ENCODE results near the gene MGST2.

The MGST2 gene

DNA sequence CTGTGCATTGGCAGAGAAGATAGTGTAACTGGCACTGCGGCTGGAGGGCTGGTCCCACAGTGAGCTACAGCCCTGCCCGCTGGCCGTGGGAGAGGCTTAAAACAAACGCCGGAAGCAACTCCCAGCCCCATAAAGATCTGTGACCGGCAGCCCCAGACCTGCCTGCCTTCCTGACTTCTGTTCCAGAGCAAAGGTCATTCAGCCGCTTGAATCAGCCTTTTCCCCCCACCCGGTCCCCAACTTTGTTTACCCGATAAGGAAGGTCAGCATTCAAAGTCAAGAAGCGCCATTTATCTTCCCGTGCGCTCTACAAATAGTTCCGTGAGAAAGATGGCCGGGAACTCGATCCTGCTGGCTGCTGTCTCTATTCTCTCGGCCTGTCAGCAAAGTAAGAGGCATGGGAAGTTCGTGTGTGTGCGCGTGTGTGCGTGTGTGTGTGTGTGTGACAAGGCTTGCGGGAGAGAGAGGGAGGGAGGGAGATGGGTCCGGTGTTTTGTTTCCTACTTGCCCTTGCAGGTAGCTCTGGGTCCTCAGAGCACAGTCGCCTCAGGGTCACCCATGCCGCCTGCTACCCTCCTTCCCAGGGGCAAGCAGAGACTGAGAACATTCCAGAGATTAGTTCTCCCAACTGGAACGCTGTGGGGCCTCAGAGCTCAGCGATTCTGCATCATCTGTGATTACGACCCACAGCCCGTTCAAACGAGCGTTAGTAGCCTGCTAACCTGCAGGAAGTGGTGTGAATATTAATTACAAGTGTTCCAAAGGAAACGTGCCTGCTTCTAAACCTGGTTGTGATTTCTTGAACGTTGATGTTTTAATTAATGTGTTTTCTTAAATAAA is at the start of gene MGST2:
Gene MGST2, plus strand, starts transcription at position 130 of the 840 bp plus-strand sequence. Its CDS starts 201 bp downstream, at position 331.
- H3K4me3 ChIP-seq (ENCODE audit: control insufficient read depth, low read depth, low read length) = peak within 1 kb of the TSS; percentile 57
- TF ChIP-seq, protein P1, sequence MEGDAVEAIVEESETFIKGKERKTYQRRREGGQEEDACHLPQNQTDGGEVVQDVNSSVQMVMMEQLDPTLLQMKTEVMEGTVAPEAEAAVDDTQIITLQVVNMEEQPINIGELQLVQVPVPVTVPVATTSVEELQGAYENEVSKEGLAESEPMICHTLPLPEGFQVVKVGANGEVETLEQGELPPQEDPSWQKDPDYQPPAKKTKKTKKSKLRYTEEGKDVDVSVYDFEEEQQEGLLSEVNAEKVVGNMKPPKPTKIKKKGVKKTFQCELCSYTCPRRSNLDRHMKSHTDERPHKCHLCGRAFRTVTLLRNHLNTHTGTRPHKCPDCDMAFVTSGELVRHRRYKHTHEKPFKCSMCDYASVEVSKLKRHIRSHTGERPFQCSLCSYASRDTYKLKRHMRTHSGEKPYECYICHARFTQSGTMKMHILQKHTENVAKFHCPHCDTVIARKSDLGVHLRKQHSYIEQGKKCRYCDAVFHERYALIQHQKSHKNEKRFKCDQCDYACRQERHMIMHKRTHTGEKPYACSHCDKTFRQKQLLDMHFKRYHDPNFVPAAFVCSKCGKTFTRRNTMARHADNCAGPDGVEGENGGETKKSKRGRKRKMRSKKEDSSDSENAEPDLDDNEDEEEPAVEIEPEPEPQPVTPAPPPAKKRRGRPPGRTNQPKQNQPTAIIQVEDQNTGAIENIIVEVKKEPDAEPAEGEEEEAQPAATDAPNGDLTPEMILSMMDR (conservative IDR thresholded peaks at IDR 0.05; ENCODE audit: control insufficient read depth, insufficient read depth, low read depth, low read length) = no peak
- peak; percentile 59 for DNase-seq (ENCODE audit: low read depth)

DNA sequence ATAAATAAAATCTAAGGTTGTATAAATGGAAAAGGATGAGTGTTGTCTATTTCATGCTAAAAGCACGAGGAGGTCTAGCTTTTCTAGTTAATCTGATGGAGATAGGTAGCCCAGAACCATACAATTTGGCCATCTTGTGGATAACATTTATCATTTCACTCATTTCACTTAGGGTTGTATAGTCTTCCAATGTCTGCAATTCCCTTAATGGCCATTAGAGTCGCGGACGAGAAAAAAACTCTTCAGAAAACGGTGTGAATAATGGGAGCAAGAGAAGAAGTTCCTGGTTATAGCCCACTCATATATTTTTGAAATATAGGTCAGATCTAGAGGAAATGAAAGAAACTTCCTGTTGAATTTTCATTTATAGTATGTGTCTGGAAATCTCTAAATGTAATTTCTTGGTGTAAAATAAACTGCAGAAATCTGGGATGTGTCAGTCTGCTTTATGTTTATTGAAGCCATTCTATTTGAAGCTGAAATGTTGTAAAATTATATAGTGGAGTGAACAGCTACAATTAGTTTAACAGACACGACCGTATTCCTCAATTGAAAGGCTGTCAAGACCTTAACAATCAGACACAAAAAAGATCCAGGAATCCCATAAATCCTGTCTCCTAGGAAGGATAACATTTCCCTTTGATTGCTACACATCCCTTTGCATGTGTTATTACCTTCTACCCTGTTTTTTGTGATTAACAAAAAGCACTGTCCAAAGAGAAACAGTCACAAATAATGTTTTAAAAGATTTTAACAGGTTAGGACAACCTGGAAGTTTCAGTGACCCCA is 47.7 kb upstream of the MGST2 start:
- H3K4me3 ChIP-seq (ENCODE audit: control insufficient read depth, low read depth, low read length) = no peak overlapping the region
- DNase-seq (ENCODE audit: low read depth) = no peak
- TF ChIP-seq, protein P1 (conservative IDR thresholded peaks at IDR 0.05; ENCODE audit: control insufficient read depth, insufficient read depth, low read depth, low read length) = peak; percentile 45

DNA sequence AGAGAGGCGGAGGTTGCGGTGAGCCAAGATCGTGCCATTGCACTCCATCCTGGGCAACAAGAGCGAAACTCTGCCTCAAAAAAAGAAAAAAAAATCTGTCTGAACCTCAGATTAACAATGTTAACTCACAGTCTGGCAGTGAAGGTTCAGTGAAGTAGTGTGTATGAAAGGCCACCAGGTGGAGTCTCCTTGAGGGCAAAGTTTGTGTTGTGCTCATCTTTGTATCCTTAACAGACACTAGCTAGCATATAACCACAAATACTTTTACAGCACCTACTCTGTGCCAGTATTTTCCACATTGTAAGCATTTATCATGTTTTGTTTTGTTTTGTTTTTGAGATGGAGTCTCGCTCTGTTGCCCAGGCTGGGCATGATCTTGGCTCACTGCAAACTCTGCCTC is 46.0 kb upstream of the MGST2 start:
- TF ChIP-seq, protein P1 (conservative IDR thresholded peaks at IDR 0.05; ENCODE audit: control insufficient read depth, insufficient read depth, low read depth, low read length) = peak; percentile 67
- peak; percentile 42 for DNase-seq (ENCODE audit: low read depth)

DNA sequence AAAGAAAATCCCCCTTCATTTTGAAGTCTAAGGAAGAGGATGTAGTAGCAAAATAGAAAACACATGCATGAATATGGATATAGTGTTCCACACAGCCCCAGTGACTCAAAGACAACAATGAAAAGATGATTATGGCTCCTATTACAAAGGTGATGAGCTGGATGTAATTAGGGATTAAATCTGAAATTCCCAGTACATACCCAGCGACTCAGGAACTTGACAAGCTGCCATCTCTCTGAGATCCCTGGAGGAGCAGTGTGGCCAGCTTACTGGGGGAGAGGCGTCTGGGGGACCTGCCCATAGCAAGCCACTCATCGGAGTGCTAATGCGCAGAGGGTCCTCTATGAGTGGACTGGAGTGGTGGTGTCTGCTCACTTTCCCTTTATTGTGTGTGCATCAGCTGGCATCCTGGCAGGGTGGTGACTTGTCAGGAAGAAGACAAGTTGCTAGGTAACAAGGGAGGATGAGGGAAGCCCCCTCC is 42.7 kb upstream of the MGST2 start:
- no peak overlapping the region for H3K4me3 ChIP-seq (ENCODE audit: control insufficient read depth, low read depth, low read length)
- peak; percentile 52 for DNase-seq (ENCODE audit: low read depth)
- TF ChIP-seq, protein P1 (conservative IDR thresholded peaks at IDR 0.05; ENCODE audit: control insufficient read depth, insufficient read depth, low read depth, low read length) = no peak

More for the DNA sequence above, 46.0 kb upstream of the MGST2 start:
- H3K4me3 ChIP-seq (ENCODE audit: control insufficient read depth, low read depth, low read length) = no peak overlapping the region

DNA sequence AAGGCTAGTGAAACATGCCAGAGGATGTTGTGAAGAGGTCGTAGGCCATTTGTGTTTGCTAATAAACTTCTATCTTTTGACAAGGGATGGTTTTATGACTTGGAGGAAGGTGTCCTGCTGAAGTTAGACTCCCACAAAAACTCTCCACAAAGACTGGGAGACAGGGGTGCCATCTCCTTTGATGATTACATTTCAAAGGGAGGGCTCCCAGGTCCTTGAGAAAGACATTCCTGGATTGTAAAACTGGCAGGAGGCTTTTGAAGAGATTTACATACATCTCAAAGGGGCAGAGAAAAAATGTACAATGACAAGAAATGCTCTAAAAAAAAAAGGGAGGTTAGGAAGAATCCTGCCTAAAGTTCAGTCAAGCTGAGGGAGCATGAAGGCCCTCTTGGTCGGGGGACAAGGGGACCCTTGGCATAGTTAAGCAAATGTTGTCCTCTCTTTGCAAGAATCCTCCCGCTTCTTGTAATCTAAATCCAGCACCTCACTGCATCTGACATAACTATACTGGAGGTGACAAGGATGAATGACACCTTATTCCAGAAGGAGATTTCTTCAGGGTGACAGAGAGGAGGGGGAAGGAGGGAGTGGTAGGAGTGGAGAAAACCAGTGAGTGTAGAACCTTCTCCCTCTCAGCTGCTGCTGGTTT is 41.1 kb upstream of the MGST2 start:
- TF ChIP-seq, protein P1 (conservative IDR thresholded peaks at IDR 0.05; ENCODE audit: control insufficient read depth, insufficient read depth, low read depth, low read length) = no peak
- no peak for DNase-seq (ENCODE audit: low read depth)
- H3K4me3 ChIP-seq (ENCODE audit: control insufficient read depth, low read depth, low read length) = no peak overlapping the region

DNA sequence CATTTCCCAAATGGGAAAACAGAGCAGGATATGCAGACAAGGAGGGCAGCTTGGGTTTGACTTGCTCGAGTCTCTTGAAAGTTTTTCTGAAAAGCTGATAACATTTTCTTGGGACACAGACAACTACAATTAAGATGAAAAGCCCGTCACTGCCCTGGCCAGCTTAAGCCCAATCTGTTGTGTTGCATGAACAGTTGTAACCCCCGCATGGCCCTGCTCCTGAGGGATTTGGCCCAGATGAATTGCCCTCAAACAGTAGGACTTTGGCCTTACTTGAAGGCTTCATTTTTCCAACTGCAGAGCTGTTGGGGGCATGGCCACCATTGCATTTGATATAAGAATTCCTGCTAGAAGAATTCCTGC is 40.5 kb upstream of the MGST2 start:
- TF ChIP-seq, protein P1 (conservative IDR thresholded peaks at IDR 0.05; ENCODE audit: control insufficient read depth, insufficient read depth, low read depth, low read length) = no peak
- DNase-seq (ENCODE audit: low read depth) = no peak
- H3K4me3 ChIP-seq (ENCODE audit: control insufficient read depth, low read depth, low read length) = no peak overlapping the region

Data from fibroblast of mammary gland (primary cell).